Loucy (cell line): Measurements from ENCODE around the gene BCAS3.

Experiments
- CTCF ChIP-seq: fragments of 200-600 bp; sonication (generic); conservative IDR thresholded peaks from 2 replicates; pipeline ENCODE4 v1.5.1; 2014; ENCODE audit warnings: mild to moderate bottlenecking, antibody characterized with exemption, low read length
- EZH2phosphoT487 ChIP-seq: fragments of 200-600 bp; IDR thresholded peaks from 2 replicates; pipeline ENCODE4 v1.6.1; 2018; ENCODE audit warnings: antibody characterized with exemption, mild to moderate bottlenecking, moderate library complexity, borderline replicate concordance

- TF ChIP-seq CTCF = no peak
- TF ChIP-seq EZH2phosphoT487 = no peak
These were observed 724.5 kb downstream of the BCAS3 start for GRCh38 chr17:61402073-61402541.
